ENCODE results near the gene VPS45. TPM values are rescaled to one million over a fixed set of nuclear protein-coding genes. Genes with fewer than 3 reads are reported as not detected.

The VPS45 gene
- polyA plus RNA-seq, 1 donor from 2014 or later, result 174 TPM

- no peak overlapping the region for H3K9ac ChIP-seq (ENCODE audit: low read length)
- H2AFZ ChIP-seq (ENCODE audit: low read depth, low read length), result no peak overlapping the region
- H3K4me3 ChIP-seq (ENCODE audit: low read length), result no peak overlapping the region
- no peak for TF ChIP-seq CTCF (IDR thresholded peaks at IDR 0.05; ENCODE audit: poor library complexity, severe bottlenecking)
- no peak for TF ChIP-seq SMC3 (conservative IDR thresholded peaks at IDR 0.05; ENCODE audit: poor library complexity)
- TF ChIP-seq RAD21 (conservative IDR thresholded peaks at IDR 0.05), result no peak
- no peak for TF ChIP-seq TAF1 (IDR thresholded peaks at IDR 0.05; ENCODE audit: low read depth)
- TF ChIP-seq EP300 (conservative IDR thresholded peaks at IDR 0.05; ENCODE audit: poor library complexity, severe bottlenecking), result no peak
- no peak for TF ChIP-seq REST (IDR thresholded peaks at IDR 0.05; ENCODE audit: borderline replicate concordance)
- no peak for TF ChIP-seq MXI1 (conservative IDR thresholded peaks at IDR 0.05; ENCODE audit: poor library complexity, severe bottlenecking)
- no peak for TF ChIP-seq EZH2 (IDR thresholded peaks at IDR 0.05; ENCODE audit: borderline replicate concordance, insufficient read depth, low read length, poor library complexity, severe bottlenecking)
- no peak for TF ChIP-seq POLR2AphosphoS5 (IDR thresholded peaks at IDR 0.05)
- H3K27ac ChIP-seq (ENCODE audit: low read length), result no peak overlapping the region
- H3K27me3 ChIP-seq (ENCODE audit: insufficient read depth, low read depth, low read length), result no peaks in the 10 kb centered on the region
- H3K79me2 ChIP-seq (replicated peaks; ENCODE audit: insufficient read depth, low read length), result no peaks in the 10 kb centered on the region
- no peaks in the 10 kb centered on the region for H3K9me3 ChIP-seq (ENCODE audit: low read length)
- H3F3A ChIP-seq (ENCODE audit: insufficient read depth, low read length, poor library complexity, severe bottlenecking), result no peaks in the 10 kb centered on the region
- H3K4me2 ChIP-seq (ENCODE audit: low read length), result no peak overlapping the region
- no peaks in the 10 kb centered on the region for H4K20me1 ChIP-seq (ENCODE audit: insufficient read depth)
- no peaks in the 10 kb centered on the region for H3K36me3 ChIP-seq (ENCODE audit: insufficient read depth, low read length)
- no peaks in the 10 kb centered on the region for H3K9me2 ChIP-seq (ENCODE audit: insufficient read depth, low read length)
Observed at GRCh38 chr1:150020711-150021110, 46.9 kb upstream of the VPS45 start.

GRCh38 chr1:150021191-150021694, 46.3 kb upstream of the VPS45 start:
- Histone ChIP-seq H3K4me3 (ENCODE audit: low read length) (no peak overlapping the region), H2AFZ (ENCODE audit: low read depth, low read length) (no peak overlapping the region), H3K36me3 (ENCODE audit: insufficient read depth, low read length) (no peaks in the 10 kb centered on the region), H4K20me1 (ENCODE audit: insufficient read depth) (no peaks in the 10 kb centered on the region), H3K79me2 (replicated peaks; ENCODE audit: insufficient read depth, low read length) (no peaks in the 10 kb centered on the region), H3F3A (ENCODE audit: insufficient read depth, low read length, poor library complexity, severe bottlenecking) (no peaks in the 10 kb centered on the region), H3K9me3 (ENCODE audit: low read length) (no peaks in the 10 kb centered on the region), H3K4me2 (ENCODE audit: low read length) (no peak overlapping the region), H3K9me2 (ENCODE audit: insufficient read depth, low read length) (no peaks in the 10 kb centered on the region), H3K27ac (ENCODE audit: low read length) (no peak overlapping the region), H3K27me3 (ENCODE audit: insufficient read depth, low read depth, low read length) (no peaks in the 10 kb centered on the region), H3K9ac (ENCODE audit: low read length) (no peak overlapping the region)
- no peak for TF ChIP-seq TAF1 (IDR thresholded peaks at IDR 0.05; ENCODE audit: low read depth)

- H3K9ac ChIP-seq (ENCODE audit: low read length), result no peak overlapping the region
- no peak overlapping the region for H3K4me3 ChIP-seq (ENCODE audit: low read length)
- H3F3A ChIP-seq (ENCODE audit: insufficient read depth, low read length, poor library complexity, severe bottlenecking), result no peaks in the 10 kb centered on the region
- no peak overlapping the region for H3K27ac ChIP-seq (ENCODE audit: low read length)
- H3K36me3 ChIP-seq (ENCODE audit: insufficient read depth, low read length), result no peaks in the 10 kb centered on the region
- H3K79me2 ChIP-seq (replicated peaks; ENCODE audit: insufficient read depth, low read length), result no peaks in the 10 kb centered on the region
- no peaks in the 10 kb centered on the region for H3K9me3 ChIP-seq (ENCODE audit: low read length)
- no peak overlapping the region for H3K4me2 ChIP-seq (ENCODE audit: low read length)
- no peaks in the 10 kb centered on the region for H3K9me2 ChIP-seq (ENCODE audit: insufficient read depth, low read length)
- H2AFZ ChIP-seq (ENCODE audit: low read depth, low read length), result no peak overlapping the region
- H4K20me1 ChIP-seq (ENCODE audit: insufficient read depth), result no peaks in the 10 kb centered on the region
- no peaks in the 10 kb centered on the region for H3K27me3 ChIP-seq (ENCODE audit: insufficient read depth, low read depth, low read length)
- no peak for TF ChIP-seq REST (IDR thresholded peaks at IDR 0.05; ENCODE audit: borderline replicate concordance)
- no peak for TF ChIP-seq SMC3 (conservative IDR thresholded peaks at IDR 0.05; ENCODE audit: poor library complexity)
- no peak for TF ChIP-seq MXI1 (conservative IDR thresholded peaks at IDR 0.05; ENCODE audit: poor library complexity, severe bottlenecking)
- TF ChIP-seq EZH2 (IDR thresholded peaks at IDR 0.05; ENCODE audit: borderline replicate concordance, insufficient read depth, low read length, poor library complexity, severe bottlenecking), result no peak
Observed at GRCh38 chr1:150022357-150022756, 45.2 kb upstream of the VPS45 start.

Data from neural cell (in vitro differentiated cells).